GM20431 (cell line): ENCODE results near the gene PGC.

Source experiments
- in situ Hi-C: fragments of 300-500 bp; cut with MseI, MboI; formaldehyde crosslinking; loops from one replicate; pipeline ENCODE4 v1.15.0; 2020; ENCODE audit warnings: low sequenced_read_pairs; ENCODE audit not compliant: unreplicated experiment

Gene PGC

DNA sequence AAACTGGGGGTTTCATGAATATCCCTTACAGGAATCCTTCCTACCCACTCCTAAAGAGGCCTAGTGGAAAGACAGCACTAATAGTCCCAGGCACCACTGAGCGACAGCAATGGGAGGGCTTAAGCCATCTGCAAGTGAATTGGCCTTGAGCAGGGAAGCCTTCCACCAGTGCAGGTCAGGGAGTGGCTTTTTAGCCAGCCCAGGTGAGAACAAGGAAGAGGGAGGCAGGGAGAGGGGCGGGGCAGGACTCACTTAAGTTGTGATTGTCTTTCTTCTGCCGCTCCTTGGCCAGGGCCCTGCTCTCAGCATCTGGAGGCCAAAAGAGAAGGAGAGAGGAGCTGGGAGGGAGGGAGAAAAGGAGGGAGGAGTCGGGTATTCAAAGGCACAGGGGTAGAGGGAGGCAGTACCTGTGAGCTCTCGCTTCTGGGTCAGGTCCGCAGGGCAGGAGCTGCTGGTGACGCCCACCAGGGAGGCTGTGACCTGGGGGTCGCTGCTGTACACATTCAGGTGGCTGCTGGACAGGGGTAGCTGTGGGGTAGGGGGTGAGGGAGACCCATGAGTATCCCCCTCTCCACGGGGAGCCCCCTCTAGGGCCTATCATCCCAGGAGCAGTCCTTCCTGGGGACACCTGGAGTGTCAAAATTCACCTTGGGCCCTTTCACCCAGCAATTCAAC is 59.6 kb downstream of the PGC start:
- in situ Hi-C loops = no loop called here
